NK-92 (cell line): ENCODE data around the gene HSPB7.
"Not testable (repeated sequence)": the region's sequence is repeated elsewhere in the genome, so short reads cannot be mapped to it uniquely, and the experiment has no call there.

Experiments used
- DNase-seq: peaks from one replicate; lab custom pipeline; 2025; ENCODE audit not compliant: unreplicated experiment; lab: John Stamatoyannopoulos, UW

The HSPB7 gene

GRCh38 chr1:16023050-16023653 is 5.3 kb upstream of the HSPB7 start:
- DNase-seq, result no peak

- no peak for DNase-seq
Measured at GRCh38 chr1:16022393-16022792, 4.5 kb upstream of the HSPB7 start.

- DNase-seq, result no peak
Measured at GRCh38 chr1:16021681-16022080, 3.8 kb upstream of the HSPB7 start, which contains the start of gene CLCNKA. Gene CLCNKA (plus strand): TSS chr1:16022036. CDS start chr1:16022620, 584 bp downstream.

- DNase-seq, result not testable (repeated sequence)
Measured at GRCh38 chr1:16020878-16021277, 3.0 kb upstream of the HSPB7 start.

GRCh38 chr1:16020325-16020724 is 2.5 kb upstream of the HSPB7 start:
- DNase-seq, result no peak

- no peak for DNase-seq
Measured at GRCh38 chr1:16019644-16020277, 1.9 kb upstream of the HSPB7 start.

- DNase-seq, result no peak
Measured at GRCh38 chr1:16018749-16019643, 1.2 kb upstream of the HSPB7 start.

- no peak for DNase-seq
Measured at GRCh38 chr1:16018308-16018707, 465 bp upstream of the HSPB7 start.

GRCh38 chr1:16017076-16017460 is 775 bp downstream of the HSPB7 start:
- no peak for DNase-seq

- no peak for DNase-seq
Measured at GRCh38 chr1:16015960-16016901, 1.6 kb downstream of the HSPB7 start.

GRCh38 chr1:16015491-16015890 is 2.4 kb downstream of the HSPB7 start:
- no peak for DNase-seq

- DNase-seq, result no peak
Measured at GRCh38 chr1:16014509-16015482, 3.0 kb downstream of the HSPB7 start.

- no peak for DNase-seq
Measured at GRCh38 chr1:16013908-16014258, 4.0 kb downstream of the HSPB7 start.

GRCh38 chr1:16013220-16013907 is 4.5 kb downstream of the HSPB7 start:
- no peak for DNase-seq

- no peak for DNase-seq
Measured at GRCh38 chr1:16012590-16013219, 5.1 kb downstream of the HSPB7 start.

- no peak for DNase-seq
Measured at GRCh38 chr1:16011936-16012589, 5.8 kb downstream of the HSPB7 start.

- DNase-seq, result no peak
Measured at GRCh38 chr1:16010837-16011236, 7.0 kb downstream of the HSPB7 start.

GRCh38 chr1:16009678-16010077 is 8.2 kb downstream of the HSPB7 start:
- DNase-seq, result no peak
